Stimulated activated CD4-positive, alpha-beta T cell treated with anti-CD3 and anti-CD28 coated beads, TNF-alpha, amount 100 ng/mL, for 48 hours (primary cell): ENCODE data around the gene GATA2.

Experiments used
- DNase-seq, 3 donors: peaks; one replicate each; pipeline ENCODE4 v3.0.0-alpha.2; 2020; ENCODE audit warnings: low read depth in 3 of 3

Gene GATA2

DNA sequence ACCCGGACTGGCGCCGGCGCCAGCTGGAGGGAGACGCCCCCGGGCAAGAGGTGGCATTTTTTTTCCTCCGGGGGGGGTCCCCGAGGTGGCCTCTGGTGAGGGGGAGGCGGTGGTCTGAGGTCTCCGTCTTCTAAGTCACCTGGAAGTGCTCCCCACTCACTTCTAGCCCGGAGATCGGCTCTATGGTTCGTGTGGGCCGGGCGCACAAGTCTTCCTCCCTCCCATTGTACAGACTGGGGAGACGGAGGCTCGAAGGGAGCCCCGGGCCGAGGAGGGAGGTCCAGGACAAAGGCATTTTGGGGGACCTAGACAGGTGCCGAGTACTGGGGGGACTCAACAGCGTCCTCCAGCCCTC is 4.4 kb downstream of the GATA2 start:
- DNase-seq = no peak

DNA sequence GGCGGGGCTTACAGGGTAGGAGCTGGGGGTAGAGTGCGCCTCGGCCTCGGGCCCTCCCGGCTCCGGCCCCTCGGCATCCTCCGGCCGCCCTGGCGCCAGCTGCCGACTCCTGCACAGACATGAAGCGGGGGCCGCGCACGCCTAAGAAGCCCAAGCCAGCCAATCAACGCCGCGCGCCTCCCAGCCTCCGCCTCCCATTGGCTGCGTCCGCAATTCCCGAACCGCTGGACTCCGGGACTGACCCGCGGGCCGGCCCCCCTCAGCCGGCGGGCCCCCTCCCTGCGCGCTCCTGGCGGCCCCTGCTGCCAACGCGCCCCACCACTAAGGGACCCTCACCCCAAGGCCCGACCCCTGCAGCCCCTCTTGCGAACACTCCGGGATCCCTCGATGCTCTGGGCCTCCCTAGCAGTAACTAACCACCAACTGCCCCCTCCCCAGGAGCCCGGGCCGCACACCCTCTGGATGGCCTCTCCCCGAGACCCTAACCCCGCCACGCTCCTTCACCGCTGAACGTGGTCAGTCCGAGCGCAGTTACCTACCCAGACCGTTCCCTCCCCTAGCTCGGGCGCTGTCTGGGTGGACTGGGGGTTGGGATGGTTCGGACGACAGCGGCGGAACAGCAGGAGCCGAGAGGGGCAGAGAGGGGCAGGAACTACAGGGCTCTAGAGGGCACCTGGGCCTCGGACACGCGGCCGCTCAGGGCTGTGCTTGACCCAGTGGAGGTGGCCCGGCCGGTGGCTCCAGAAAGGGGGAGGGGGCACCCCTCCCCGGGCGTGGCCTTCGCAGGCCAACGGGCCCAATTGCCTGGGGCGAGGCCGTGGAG is 5.0 kb downstream of the GATA2 start:
- no peak for DNase-seq

- no peak for DNase-seq
These were observed 5.5 kb downstream of the GATA2 start for GRCh38 chr3:128487538-128487812.

DNA sequence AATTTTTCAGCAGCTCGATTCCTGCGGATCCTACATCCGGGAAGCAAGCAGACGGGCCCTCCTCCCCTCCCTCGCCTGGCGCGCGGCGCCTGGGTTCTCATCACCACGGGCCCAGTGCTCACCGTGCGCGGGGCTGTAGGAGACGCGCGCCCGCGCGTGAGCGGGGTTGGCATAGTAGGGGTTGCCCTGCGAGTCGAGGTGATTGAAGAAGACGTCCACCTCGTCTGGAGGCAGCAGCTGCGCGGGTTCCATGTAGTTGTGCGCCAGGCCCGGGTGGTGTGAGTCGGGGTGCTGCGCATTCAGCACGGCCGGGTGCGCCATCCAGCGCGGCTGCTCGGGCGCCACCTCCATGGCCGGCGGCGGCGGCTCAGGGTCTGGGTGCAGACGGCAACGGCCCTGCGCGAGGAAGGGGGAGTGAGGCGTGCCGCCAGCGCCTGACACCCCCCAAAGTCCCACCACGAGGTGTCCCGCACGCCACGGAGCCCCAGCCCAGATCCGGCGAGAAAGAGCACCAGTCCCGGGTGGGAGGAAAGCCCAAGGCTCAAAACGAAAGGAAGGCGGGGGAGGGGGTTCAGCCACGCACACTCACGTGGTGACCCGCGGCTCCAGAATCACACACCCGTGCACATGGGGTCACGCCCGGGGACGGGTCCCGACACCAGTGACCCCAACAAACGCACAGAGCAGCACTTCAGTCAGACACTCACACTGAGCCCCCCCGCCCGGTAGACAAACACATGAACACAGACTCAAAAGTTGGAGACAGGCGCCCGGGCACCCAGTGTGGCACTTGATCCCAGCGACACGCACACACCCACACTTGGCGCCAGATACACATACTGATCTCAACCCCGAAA is 6.1 kb downstream of the GATA2 start:
- no peak for DNase-seq

- DNase-seq = no peak
These were observed 6.8 kb downstream of the GATA2 start for GRCh38 chr3:128486205-128486628.

- DNase-seq = no peak
These were observed 7.5 kb downstream of the GATA2 start for GRCh38 chr3:128485282-128486204.

- DNase-seq = no peak
These were observed 8.4 kb downstream of the GATA2 start for GRCh38 chr3:128484404-128485281.

GRCh38 chr3:128483657-128484403 is 9.2 kb downstream of the GATA2 start:
- DNase-seq = no peak

DNA sequence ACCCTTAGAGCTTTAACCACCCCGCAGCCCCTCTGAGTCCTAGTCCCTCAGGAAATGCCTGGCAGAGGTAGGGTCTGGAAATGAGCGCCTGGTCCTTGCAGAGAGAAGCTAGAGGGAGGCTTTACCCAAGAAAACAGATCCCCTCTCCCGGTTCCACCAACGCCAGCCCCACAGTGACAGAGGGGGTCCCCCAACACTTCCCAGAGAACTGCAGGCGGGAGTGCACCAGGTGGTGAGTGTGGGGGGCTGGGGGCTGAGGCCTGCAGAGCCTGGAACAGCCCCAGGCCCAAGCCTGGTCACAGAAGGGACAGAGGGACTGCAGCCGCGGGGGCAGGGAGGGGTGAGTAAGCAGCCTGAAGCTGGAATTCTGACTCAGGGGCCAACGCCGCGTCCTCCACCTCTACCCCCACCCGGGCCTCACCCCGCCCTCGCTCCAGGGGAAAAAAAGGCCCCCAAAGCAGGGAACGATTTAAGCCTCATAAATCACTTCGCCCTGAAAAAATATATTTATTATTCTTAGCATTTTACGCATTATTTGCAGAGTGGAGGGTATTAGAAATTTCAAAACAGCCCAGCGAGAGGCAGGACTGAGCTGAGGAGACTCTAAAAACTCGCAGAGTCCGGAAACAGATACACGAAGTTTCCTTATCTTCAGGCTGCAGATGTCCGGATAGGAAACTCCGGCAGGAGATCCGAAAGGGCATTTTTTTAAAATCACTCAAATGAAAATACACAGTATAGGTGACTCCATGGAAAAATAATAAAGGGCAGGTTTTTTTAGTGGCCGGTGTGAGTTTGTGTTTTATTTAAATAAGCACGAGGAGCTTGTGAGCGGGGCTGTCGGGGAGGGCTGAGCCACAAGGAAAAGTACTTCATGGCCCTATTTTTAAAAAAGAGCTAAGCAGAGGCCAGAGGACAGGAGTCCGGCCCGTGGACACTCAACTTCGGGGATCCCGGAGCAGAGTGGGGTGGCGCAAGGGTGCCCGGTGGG is 10.0 kb downstream of the GATA2 start:
- no peak for DNase-seq

DNA sequence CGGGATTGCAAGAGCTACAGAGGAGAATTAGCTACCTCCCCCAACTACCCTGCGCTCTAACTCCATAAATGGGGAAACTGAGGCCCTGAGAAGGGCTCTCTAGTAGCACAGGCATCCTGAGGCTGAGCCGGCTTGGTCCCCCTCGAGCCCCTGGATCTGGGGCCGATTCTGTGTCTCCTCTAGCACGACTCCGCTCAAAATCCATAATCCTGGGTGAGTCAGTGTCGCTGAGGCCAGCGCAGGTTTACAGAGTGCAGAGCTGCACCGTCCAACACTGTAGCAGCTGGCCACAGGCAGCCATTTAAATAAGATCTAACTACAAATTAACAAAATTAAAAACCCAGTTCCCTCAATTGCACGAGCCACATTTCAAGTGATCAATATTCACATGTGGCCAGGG is 10.8 kb downstream of the GATA2 start:
- no peak for DNase-seq

DNA sequence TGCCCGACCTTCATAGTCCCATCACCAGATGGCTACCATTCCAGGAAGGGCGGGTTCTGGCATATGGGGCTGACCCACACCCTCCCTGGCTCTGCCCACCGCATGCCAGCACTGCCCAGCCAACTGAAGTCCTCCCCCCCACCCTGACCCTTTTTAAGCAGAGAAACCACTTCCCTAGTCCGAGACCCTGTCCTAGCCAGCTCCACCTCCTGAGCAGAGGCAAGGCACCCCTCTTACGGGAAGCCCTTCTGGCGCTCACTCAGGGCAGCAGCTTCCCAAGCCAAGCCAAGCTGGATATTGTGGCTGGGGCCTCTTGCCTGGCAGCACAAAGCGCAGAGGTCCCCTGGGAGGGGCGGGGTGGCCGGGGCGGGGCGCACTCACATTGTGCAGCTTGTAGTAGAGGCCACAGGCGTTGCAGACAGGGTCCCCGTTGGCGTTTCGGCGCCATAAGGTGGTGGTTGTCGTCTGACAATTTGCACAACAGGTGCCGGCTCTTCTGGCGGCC is 11.5 kb downstream of the GATA2 start:
- DNase-seq = no peak

- DNase-seq = no peak
These were observed 12.1 kb downstream of the GATA2 start for GRCh38 chr3:128480717-128481437.

DNA sequence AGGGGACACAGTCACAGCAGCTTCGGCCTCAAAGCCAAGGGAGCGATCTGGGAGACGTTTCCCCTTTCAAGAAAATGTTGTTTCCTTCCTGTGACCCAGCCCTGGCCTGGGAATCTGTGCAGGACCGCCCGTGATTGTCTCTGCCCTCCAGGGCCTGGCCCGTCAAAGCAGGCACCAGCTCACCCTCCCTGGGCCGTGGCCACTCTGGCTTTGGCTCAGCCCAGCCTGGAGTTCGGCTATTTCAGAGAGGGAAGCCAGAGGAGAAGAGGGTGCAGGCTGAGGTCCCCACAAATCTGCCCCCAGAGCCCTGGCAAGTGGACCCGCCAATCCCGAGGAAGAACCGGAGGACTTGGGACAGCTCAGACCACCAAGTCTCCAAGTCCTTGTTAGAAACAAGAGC is 12.7 kb downstream of the GATA2 start:
- DNase-seq = no peak

DNA sequence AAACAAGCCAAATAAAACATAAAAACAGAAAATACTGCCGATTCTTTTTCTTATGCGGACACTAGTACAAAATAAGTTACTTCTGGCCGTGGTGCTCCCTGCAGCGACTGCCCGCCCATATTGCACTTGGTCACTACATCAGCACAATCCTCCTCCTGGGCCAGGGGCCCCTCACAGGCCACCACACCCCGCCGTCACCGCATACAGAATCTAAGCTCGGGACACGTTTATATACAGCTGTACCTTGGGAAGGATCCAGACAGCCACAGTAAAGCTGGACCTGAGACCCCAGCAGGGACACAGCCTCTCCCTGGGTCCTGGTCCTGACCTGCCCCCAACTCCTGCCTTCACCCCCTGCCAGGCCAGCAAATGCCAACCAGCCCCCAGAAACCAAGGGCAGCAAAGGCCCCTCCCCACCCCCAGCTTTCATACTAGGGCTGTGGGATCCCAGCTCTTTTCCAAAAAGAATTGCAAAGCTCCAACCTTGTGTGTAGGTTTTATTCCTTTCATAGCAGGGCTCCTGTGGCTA is 13.4 kb downstream of the GATA2 start:
- no peak for DNase-seq

GRCh38 chr3:128478576-128479506 is 14.2 kb downstream of the GATA2 start:
- DNase-seq = no peak

DNA sequence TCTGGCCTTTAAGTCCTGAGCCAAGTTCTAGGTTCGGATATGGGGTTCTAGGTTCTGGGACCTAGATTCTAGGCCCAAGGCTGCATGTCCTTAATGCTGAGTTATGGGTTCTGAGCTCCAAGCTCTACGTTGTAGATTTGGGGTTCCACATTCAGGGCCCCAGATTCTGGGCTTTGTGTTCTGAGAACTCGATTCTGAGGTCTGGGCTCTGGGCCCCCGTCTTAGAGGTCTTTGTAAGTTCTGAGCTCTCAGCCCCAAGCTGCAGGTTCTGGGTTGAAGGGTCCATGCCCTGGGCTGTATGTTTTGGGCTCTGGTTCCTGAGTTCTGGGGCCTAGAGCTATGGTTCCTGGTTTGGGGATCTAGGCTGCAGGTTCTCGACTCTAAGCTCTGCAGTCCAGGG is 16.3 kb downstream of the GATA2 start:
- DNase-seq = no peak

GRCh38 chr3:128475355-128475754 is 17.6 kb downstream of the GATA2 start:
- no peak for DNase-seq
